NCI-H774 (cell line): ENCODE data around the gene GNRHR.
"Not testable (repeated sequence)": the region's sequence is repeated elsewhere in the genome, so short reads cannot be mapped to it uniquely, and the experiment has no call there.

Experiments
- DNase-seq: peaks from one replicate; lab custom pipeline; 2025; lab: John Stamatoyannopoulos, UW

Gene GNRHR, protein sequence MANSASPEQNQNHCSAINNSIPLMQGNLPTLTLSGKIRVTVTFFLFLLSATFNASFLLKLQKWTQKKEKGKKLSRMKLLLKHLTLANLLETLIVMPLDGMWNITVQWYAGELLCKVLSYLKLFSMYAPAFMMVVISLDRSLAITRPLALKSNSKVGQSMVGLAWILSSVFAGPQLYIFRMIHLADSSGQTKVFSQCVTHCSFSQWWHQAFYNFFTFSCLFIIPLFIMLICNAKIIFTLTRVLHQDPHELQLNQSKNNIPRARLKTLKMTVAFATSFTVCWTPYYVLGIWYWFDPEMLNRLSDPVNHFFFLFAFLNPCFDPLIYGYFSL

DNA sequence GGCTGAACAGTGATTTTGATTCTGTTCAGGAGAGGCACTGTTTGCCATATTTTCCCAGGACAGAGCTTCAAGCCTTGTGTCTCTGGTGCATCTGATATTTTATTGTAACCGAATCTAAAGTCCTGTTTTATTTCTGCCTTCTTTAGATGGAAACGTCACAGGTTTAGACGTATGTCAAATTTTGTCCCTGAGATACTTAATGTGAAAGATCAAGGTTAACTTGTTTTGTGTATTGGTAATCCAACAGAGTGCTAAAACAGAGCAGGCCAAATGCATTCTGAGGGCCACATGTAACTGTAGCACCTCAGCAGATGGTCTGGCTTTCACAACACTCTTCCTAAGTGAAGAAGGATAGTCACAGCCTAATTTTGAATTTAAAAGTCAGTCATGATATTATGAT lies at the start of gene GNRHR:
GNRHR (minus strand) TSS at position 101 of the 400 bp plus-strand sequence; CDS start at position 48, 53 bp downstream.
- DNase-seq = no peak

DNA sequence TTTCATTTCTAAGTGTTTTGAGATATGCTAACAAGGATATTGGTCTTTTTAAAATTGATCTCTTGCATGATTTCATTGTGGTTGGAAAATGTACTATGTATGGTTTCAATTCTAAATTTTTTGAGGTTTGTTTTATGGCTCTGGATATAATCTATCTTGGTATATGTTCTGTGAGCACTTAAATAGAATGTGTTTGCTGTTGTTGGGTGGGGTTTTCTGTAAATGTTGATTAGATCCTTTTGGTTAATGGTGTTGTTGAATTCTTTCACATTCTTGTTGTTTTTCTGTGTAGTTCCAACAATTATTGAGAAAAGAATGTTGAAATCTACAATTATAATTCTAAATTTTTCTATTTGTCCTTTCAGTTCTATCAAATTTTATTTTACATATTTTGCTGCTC lies 42.6 kb upstream of the GNRHR start:
- DNase-seq = no peak

DNA sequence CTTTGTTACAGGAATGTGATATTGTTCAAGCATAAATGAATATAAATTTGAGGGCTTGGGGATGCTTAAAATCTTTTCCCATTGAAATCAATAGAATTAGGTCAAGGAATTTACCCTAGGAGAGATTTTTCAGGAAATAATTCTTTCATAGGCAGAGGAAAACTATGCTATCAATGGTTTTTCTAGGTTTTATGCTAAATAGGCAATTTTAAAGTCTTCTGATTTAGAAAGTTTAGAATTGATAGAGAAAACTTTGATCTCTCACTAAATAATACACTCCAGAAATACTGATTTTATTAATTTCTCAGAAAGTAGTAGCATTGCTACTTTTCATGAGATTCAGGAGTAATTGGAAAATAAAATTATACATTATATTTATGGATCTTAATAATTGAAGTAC lies 36.5 kb upstream of the GNRHR start:
- DNase-seq = no peak

DNA sequence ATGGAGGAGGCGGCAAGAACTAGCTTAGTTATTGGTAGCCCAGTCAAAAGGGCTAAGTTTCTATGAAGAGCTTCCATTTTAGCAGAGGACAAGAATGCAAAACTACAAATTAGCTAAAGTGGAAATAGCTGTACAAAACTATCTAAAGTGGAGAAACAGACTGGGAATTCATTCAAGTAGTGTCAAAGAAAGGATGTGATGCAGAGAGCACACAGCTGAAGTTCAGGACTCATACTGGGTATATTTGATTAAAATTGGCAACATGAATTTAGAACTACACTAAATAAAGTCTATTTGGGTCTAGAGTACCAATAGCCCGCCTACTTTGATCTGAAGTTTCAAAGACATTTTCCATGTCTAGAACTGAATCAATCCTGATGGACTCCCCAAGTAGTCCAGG lies 33.1 kb upstream of the GNRHR start:
- no peak for DNase-seq

DNA sequence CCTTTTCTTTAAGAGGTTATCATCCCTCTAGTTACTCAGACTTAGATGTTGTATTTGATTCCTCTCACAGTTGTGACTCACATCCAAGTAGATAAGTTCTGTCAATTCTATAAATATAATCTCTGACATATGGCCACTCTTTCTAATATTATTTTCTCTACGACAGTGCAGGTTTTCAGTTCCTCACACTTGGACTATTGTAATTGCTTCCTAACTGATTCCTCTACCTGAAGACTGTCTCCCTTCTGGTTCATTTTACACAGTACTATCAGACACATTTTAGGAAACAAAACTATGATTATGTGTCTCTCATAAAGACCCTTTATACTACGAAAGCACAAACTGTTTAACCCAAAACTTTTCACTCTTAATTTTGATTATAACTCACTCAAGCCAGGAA lies 31.3 kb upstream of the GNRHR start:
- DNase-seq = no peak

DNA sequence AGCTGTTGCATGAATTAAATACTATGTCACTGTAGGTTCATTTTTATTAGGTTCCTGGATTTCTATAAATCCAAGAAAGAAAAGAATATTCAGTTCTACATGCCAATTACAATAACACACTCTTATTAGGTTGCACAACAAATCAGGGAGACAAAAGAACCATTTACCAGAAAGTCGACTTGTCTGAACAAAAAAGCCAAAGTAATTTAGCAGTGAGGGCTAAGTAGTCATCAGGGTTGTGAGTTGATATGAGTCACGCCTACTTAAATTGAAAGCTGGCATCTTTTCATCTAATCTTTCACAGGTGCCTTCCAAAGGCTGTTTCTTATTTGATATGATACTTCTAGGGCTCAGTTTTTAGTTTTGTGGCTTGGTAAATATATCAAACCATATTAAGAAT lies 25.4 kb upstream of the GNRHR start:
- no peak for DNase-seq

DNA sequence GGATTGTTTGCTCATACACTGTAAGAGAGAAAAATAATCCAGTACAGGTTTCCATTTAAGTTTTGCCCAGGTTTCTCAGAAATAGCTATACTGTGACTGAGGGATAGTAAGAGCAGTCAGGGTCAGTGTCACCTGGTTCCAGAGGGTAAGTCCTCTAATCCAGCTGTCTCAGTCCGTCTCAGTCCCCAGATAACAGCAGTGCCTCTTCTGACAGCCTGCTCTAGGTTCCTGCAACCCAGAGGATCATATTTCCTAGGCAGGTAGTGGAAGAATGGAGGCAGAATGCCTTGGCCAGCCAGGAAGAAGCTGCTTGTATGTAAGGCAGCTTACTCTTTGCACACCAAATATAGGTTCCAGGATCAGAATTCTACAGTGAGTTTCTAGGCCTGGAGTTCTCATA lies 22.6 kb upstream of the GNRHR start:
- no peak for DNase-seq

DNA sequence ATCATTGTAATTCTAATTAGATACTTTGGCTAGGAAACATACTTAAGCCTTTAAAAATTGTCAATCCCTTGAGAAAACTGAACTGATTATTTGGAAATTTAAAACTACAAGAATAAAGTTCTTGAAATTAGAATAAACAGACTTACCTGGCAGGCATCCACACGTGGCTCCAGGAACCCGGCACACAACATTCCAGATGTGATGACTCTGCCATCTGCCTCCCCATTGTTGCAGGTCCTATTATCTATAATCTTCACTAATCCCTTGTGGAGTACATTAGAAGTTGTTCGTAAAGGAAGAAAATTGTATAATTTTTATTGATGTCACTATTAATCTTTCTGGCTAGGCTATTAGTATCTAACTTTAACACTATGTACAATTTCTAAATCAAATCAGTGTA lies 16.2 kb upstream of the GNRHR start:
- DNase-seq = no peak

DNA sequence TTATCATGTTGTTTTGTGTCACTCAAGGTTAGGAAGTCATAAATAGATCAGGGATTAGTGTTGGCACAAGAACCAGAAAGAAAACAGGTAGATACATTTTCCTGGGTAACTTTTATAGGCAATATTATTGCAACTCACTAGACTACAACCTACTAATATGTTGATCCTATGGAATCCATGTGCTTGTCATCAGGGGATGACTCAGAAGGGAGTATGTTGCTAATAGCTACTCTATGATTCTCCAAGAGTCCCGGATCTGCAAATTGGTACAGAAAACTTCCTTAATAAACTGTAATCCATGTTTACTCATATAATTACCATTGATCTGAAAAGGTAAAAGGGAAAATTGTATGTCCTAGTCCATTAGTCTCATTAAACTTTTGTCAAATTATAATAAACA lies 11.7 kb upstream of the GNRHR start:
- no peak for DNase-seq

DNA sequence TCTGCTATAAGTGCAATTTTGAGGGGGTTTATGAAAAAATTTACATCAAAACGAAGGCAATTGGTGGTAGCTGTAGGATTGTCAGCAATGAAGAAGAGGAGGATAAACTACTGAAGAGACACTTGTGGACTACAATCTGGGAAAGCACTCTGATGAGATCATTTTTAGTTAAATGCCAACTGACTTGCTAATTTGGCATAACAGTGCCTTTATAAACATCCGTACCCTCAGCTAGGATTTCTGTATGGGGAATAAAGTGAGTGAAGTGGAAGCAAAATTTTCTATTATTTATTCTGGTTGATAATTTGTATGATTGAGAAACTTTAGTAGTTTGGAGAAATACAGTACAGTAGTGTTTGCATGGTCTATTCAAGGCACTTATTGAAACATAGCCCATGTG lies 11.2 kb upstream of the GNRHR start:
- no peak for DNase-seq

DNA sequence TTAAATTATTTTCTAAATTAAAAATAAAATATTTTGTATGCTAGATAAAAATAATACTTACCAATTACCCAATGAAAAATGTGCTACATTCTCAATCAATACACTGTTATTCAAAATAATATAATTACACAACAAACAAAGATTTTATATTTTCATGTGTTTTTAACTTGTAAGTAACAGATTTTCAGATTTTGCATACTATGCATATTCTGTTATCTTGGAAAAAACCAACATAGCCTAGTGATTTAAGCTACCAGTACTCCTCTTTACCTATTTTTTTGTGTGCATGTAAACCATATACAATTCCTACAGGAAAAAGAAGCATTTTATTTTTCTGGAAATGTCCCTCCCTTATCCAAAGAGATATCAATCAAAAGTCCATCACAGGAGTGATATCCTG lies 10.0 kb upstream of the GNRHR start:
- DNase-seq = no peak

DNA sequence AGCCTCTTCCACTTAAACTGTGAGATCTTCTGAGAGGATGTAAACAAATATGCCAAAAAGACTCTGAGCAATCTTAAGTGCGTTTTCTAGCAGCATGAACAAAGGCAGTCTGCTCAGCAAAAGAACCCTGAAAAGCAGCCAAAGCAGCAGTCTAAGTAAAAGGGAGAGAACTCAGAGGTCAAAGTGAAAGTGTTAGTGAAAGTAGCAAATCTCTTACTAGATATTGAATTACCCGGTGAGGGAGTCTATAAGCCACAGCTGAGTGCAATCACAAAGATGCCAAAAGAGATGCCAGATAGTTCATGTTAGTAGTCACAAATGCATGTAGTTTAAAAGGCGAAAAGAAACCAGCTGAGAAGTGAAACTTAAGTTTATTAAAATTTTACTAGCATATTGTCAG lies 7.9 kb upstream of the GNRHR start:
- DNase-seq = no peak

DNA sequence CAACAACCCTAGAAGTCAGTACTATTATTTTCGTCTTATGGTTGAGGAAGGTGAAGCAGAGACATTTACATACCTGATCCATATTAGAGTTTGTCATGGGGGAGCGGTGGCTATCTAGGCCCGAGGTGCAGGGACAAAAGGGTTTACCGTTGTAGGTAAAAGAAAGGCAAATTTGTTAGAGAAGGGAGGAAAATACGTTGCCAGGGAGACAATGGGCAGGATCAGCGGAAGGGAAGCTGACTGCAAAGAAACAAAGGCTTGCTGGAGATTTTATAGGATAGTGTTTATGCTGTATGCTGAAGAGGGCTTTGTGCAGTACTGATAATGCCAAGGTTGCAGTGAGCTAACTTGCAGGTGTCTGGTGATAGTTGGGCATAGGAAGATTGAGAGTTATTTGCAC lies 2.8 kb upstream of the GNRHR start:
- DNase-seq = not testable (repeated sequence)

DNA sequence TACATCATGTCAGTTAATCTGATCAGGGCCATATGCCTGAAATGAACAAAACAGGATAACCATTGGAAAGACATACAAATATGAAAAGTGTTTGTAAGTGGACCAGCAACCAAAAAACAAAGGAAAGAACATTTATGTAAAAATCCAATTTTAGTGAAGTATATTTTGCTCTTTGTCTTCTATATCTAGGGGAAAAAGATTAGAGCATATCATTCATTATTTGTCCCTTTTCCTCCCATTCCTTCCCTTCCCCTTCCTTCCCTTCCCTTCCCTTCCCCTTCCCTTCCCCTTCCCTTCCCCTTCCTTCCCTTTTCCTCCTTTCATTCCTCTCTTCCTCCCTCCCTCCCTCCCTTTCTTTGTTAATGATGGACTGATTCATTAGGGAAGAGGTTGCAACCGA lies 1.8 kb upstream of the GNRHR start:
- DNase-seq = no peak

DNA sequence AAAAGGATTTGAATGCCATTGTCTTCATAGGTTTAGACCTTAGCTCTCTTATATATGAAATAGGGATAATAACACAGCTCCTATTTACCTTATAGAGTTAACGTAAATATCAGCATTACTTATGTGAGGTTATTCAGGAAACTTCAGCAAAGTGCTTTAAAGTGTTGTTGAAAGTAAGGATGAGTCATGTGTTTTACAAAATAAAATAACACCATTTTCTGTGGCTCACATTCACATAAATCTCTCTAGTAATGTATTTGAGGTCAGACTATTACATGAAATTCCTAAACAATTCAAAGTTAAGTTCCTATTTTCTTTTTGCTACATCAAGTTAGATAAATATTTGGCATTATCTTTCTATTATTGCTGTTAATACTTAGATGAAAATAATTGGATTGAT lies 2.9 kb downstream of the GNRHR start:
- DNase-seq = no peak

DNA sequence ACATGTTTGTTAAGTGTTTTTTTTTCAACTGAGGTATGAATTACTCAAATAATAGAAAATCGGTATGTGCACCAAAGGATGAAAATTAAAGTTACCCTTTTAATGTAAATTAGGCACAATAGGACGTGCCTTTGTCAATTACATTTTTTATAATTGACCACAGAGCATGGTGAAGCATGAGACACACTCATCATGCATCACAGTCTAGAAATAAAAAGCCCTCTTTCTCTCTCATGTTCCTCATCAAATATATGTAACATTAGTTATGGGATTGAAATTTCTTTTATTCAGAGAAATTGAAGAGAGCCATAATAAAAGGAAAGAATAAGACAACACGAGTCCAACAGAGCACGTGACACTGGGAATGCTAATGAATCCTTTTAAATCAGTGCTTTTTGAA lies 3.5 kb downstream of the GNRHR start:
- DNase-seq = no peak

DNA sequence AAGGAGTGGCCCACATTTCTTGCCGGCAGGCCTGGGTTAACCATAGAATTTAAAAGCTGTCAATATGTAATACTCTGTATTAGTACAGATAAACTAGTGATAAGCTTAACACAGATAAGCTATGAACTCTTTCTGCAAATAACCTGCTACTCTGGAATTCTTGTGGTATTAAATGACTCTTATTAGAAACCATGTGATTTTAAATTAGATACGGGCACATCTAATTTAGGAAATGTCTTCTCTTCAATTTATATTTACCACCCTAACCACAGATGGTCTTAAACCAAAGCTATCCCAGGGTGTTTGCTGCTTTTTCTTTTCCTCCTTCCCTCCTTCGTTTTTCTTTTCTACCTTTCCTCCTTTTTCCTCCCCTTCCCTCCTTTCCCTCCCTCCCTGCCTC lies 4.9 kb downstream of the GNRHR start:
- DNase-seq = no peak

DNA sequence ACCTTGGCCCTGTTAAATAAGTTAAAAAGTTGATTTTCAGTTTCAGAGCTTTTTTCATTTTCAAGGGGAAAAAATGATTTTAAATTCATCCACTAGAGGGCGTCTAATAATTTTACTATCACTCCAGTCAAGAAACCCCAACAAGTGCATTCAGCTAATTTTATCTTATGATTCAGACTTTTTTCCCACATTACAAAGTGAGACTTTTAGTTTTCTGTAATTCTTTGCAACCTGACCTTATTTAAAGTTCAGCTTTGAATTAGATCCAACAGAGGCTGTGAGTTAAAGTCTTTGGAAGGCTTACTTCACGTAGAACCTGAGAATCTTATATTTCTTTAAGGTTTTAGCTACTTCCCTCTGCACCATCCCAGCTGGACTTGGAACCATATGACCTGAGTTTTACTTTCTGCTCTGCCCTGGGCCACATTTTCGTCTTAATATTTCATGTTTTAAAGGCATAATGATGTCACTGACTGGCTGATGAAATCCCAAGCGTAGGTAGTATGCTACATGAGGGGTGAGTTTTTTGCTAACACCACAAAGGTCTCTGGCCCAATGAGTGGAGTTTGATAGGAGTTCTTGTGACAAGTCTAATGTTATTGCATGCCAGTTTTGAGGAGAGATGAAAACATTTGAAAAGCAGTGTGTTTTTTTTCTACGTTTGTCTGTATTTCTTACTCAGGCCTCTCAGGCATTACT lies 7.2 kb downstream of the GNRHR start:
- no peak for DNase-seq

DNA sequence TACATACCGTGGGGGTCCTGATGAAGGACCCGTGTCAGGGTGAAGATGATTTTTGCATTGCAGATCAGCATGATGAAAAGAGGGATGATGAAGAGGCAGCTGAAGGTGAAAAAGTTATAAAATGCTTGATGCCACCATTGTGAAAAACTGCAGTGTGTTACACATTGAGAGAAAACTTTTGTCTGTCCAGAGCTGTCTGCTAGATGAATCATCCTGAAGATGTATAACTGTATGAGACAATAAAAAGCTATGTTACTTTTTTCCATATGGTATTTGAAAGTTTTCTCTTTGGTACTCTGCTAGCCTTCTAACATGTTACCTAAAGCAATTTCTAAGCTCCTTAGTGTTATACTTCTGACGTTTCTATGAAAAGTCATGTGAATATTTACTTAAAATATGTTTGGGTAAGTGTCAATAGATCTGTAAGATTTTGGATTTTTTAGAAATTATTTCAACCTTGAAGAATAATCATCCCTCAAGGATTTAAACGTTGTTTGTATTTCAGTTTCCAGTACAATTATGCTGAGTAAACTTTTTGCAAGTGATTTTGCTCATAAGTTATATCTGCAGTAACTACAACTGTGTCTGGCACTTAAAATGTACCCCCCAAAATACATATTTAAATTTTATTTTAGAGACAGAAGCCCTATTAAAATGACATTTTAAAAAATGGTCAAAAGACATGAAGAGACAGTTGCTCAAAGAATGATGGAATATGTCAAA lies 9.5 kb downstream of the GNRHR start:
- no peak for DNase-seq

DNA sequence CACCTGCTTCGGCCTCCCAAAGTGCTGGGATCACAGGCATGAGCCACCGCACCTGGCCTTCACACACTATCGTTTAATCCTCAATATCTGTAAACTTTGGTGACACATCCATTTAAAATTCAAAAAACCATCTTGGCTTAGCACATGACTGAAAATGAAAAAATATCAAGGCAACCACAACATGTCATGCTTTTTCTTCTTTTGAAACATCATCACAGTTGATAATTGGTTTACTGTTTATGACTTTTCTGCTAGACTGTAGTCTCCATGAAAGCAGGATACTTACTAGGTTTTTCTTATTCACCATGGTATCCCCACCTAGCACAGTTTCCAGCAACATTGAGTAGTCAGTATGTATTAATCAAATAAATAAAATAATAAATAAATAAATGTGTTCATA lies 11.0 kb downstream of the GNRHR start:
- DNase-seq = no peak

DNA sequence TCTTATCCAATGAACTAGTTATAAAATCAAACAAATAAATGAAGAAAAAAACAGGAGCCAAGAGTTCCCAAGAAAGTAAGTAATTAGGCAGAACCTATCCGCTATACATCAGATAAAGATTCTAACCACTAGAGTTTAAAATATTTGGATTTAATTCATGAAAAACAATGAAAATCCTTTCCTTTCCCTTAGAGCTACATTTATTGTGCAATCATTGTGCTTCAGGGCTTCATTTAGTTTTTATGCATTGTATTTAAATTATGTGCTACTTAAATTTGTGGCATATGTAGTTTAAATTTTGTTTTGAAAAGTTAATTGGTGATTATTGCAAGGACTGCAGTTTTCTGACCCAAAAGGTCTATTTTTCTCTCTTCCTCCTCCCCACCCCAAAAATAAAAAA lies 17.9 kb downstream of the GNRHR start:
- DNase-seq = no peak

DNA sequence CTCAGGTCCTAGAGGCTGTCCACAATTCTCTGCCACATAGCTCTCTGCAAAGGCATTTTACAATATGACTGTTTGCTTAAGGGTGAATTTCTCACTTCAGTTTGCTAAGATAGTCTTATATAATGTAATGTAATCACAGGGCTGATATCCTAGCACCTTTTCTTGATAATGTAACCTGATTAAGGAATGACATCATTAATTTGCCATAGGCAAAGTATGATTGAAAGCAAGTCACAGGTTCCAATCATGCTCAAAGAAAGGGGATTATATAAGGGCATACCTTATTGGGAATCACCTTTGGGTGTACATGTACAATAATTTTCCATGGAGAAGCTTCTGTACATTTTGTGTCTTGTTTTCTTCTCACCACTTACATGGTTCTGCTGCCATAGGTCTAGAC lies 18.9 kb downstream of the GNRHR start:
- DNase-seq = no peak

DNA sequence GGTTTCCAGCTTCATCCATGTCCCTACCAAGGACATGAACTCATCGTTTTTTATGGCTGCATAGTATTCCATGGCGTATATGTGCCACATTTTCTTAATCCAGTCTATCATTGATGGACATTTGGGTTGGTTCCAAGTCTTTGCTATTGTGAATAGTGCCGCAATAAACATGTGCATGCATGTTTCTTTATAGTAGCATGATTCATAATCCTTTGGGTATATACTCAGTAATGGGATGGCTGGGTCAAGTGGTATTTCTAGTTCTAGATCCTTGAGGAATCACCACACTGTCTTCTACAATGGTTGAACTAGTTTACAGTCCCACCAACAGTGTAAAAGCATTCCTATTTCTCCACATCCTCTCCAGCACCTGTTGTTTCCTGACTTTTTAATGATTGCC lies 23.7 kb downstream of the GNRHR start:
- DNase-seq = not testable (repeated sequence)
